HEK293 (cell line): ENCODE measurements around the gene UCK1.

ENCODE experiments used
- CTCF ChIA-PET: fragments of 350-600 bp; formaldehyde crosslinking; extraction: SDS; loops from one replicate; lab custom pipeline; 2021; ENCODE audit warnings: antibody characterized with exemption; lab: Yijun Ruan, JAX
- POLR2A ChIA-PET: fragments of 300-600 bp; formaldehyde crosslinking; extraction: SDS; loops from one replicate; lab custom pipeline; 2020; ENCODE audit warnings: antibody characterized with exemption, inconsistent platforms; lab: Yijun Ruan, JAX
- H3K27ac ChIP-seq: fragments of 200-500 bp; sonication (Bioruptor generic); 2 replicates; pipeline ENCODE4 v1.5.1; 2014; ENCODE audit warnings: low read depth, low read length, control low read depth, inconsistent platforms; ENCODE audit errors: extremely low read depth
- H3K36me3 ChIP-seq, 2 experiments: fragments of 200-500 bp in 1 of 2; sonication (Bioruptor generic) in 1 of 2; 1 replicate in 1 of 2; 2 replicates in 1 of 2; pipeline ENCODE4 v1.5.1; 2014 to 2017; ENCODE audit warnings: inconsistent platforms in 2 of 2, low read length in 2 of 2; ENCODE audit not compliant: control insufficient read depth in 2 of 2, insufficient read depth in 1 of 2
- H3K4me1 ChIP-seq: fragments of 200-500 bp; sonication (Bioruptor generic); 2 replicates; pipeline ENCODE4 v1.5.1; 2014; ENCODE audit warnings: mild to moderate bottlenecking, low read length, inconsistent platforms; ENCODE audit not compliant: control insufficient read depth, insufficient read depth
- H3K4me3 ChIP-seq: 2 replicates; pipeline ENCODE4 v1.5.1; 2011; ENCODE audit warnings: low read depth, mild to moderate bottlenecking, control low read depth, low read length, moderate library complexity
- H3K9me3 ChIP-seq: fragments of 200-500 bp; sonication (Bioruptor generic); 2 replicates; pipeline ENCODE4 v1.5.1; 2014; ENCODE audit warnings: low read depth, low read length, inconsistent platforms; ENCODE audit not compliant: control insufficient read depth, insufficient read depth
- AEBP2 ChIP-seq: fragments of 450-650 bp; formaldehyde crosslinking; IDR thresholded peaks from 2 replicates; pipeline ENCODE4 v1.5.1; 2016; ENCODE audit warnings: missing biosample characterization, missing genetic modification characterization, borderline replicate concordance
- BCL11B ChIP-seq: fragments of 450-650 bp; formaldehyde crosslinking; IDR thresholded peaks from 2 replicates; pipeline ENCODE4 v1.5.1; 2016; ENCODE audit warnings: low read depth, missing biosample characterization, missing genetic modification characterization
- BCL6B ChIP-seq: fragments of 450-650 bp; formaldehyde crosslinking; IDR thresholded peaks from 2 replicates; pipeline ENCODE4 v1.5.1; 2017; ENCODE audit warnings: missing biosample characterization, missing genetic modification characterization
- SCRT1 ChIP-seq: fragments of 450-650 bp; formaldehyde crosslinking; IDR thresholded peaks from 2 replicates; pipeline ENCODE4 v1.5.1; 2016; ENCODE audit warnings: missing biosample characterization, missing genetic modification characterization, borderline replicate concordance
- SETDB1 ChIP-seq: IDR thresholded peaks from one replicate; pipeline ENCODE4 v1.6.1; 2017; ENCODE audit warnings: mild to moderate bottlenecking, low read length, moderate library complexity, mixed read lengths; ENCODE audit not compliant: insufficient read length
- TRIM28 ChIP-seq: IDR thresholded peaks from 2 replicates; pipeline ENCODE4 v1.6.1; 2011; ENCODE audit warnings: low read length, control low read depth, borderline replicate concordance
- ZBTB17 ChIP-seq: fragments of 450-650 bp; formaldehyde crosslinking; IDR thresholded peaks from 2 replicates; pipeline ENCODE4 v1.5.1; 2016; ENCODE audit warnings: missing biosample characterization, missing genetic modification characterization
- ZBTB21 ChIP-seq: fragments of 450-650 bp; formaldehyde crosslinking; IDR thresholded peaks from 2 replicates; pipeline ENCODE4 v1.5.1; 2017; ENCODE audit warnings: missing biosample characterization, missing genetic modification characterization
- ZBTB48 ChIP-seq: fragments of 450-650 bp; formaldehyde crosslinking; IDR thresholded peaks from 2 replicates; pipeline ENCODE4 v1.5.1; 2016; ENCODE audit warnings: missing biosample characterization, missing genetic modification characterization
- ZEB2 ChIP-seq: fragments of 450-650 bp; formaldehyde crosslinking; IDR thresholded peaks from 2 replicates; pipeline ENCODE4 v1.5.1; 2016; ENCODE audit warnings: missing biosample characterization, missing genetic modification characterization
- ZNF10 ChIP-seq: fragments of 450-650 bp; formaldehyde crosslinking; IDR thresholded peaks from 2 replicates; pipeline ENCODE4 v1.5.1; 2017; ENCODE audit warnings: missing biosample characterization, missing genetic modification characterization
- ZNF121 ChIP-seq: fragments of 450-650 bp; formaldehyde crosslinking; IDR thresholded peaks from 2 replicates; pipeline ENCODE4 v1.5.1; 2016; ENCODE audit warnings: missing biosample characterization, missing genetic modification characterization
- ZNF132 ChIP-seq: fragments of 450-650 bp; formaldehyde crosslinking; IDR thresholded peaks from 2 replicates; pipeline ENCODE4 v1.5.1; 2017; ENCODE audit warnings: missing biosample characterization, missing genetic modification characterization, borderline replicate concordance
- ZNF148 ChIP-seq: fragments of 450-650 bp; formaldehyde crosslinking; IDR thresholded peaks from 2 replicates; pipeline ENCODE4 v1.5.0; 2017; ENCODE audit warnings: missing biosample characterization, missing genetic modification characterization, borderline replicate concordance
- ZNF157 ChIP-seq: fragments of 450-650 bp; formaldehyde crosslinking; IDR thresholded peaks from 2 replicates; pipeline ENCODE4 v1.5.1; 2016; ENCODE audit warnings: missing biosample characterization, missing genetic modification characterization
- ZNF16 ChIP-seq: fragments of 450-650 bp; formaldehyde crosslinking; IDR thresholded peaks from 2 replicates; pipeline ENCODE4 v1.5.1; 2016; ENCODE audit warnings: low read depth, missing biosample characterization, missing genetic modification characterization
- ZNF223 ChIP-seq: fragments of 450-650 bp; formaldehyde crosslinking; IDR thresholded peaks from 2 replicates; pipeline ENCODE4 v1.5.1; 2016; ENCODE audit warnings: missing biosample characterization, missing genetic modification characterization
- ZNF24 ChIP-seq: fragments of 450-650 bp; formaldehyde crosslinking; IDR thresholded peaks from 2 replicates; pipeline ENCODE4 v1.5.1; 2016; ENCODE audit warnings: missing biosample characterization, missing genetic modification characterization
- ZNF354C ChIP-seq: fragments of 450-650 bp; formaldehyde crosslinking; IDR thresholded peaks from 2 replicates; pipeline ENCODE4 v1.5.1; 2016; ENCODE audit warnings: missing biosample characterization, missing genetic modification characterization, low read depth, borderline replicate concordance
- ZNF37A ChIP-seq: fragments of 450-650 bp; IDR thresholded peaks from 2 replicates; pipeline ENCODE4 v1.5.1; 2018; ENCODE audit warnings: missing biosample characterization, missing genetic modification characterization
- ZNF394 ChIP-seq: fragments of 450-650 bp; formaldehyde crosslinking; IDR thresholded peaks from 2 replicates; pipeline ENCODE4 v1.5.1; 2016; ENCODE audit warnings: missing biosample characterization, missing genetic modification characterization, mild to moderate bottlenecking, moderate library complexity, borderline replicate concordance
- ZNF426 ChIP-seq: fragments of 450-650 bp; formaldehyde crosslinking; IDR thresholded peaks from 2 replicates; pipeline ENCODE4 v1.5.1; 2017; ENCODE audit warnings: missing biosample characterization, missing genetic modification characterization, mild to moderate bottlenecking, inconsistent platforms, moderate library complexity
- ZNF433 ChIP-seq: fragments of 450-650 bp; formaldehyde crosslinking; IDR thresholded peaks from 2 replicates; pipeline ENCODE4 v1.5.1; 2016; ENCODE audit warnings: missing biosample characterization, missing genetic modification characterization, low read depth
- ZNF514 ChIP-seq: fragments of 450-650 bp; formaldehyde crosslinking; IDR thresholded peaks from 2 replicates; pipeline ENCODE4 v1.5.1; 2016; ENCODE audit warnings: missing biosample characterization, missing genetic modification characterization
- ZNF670 ChIP-seq: fragments of 450-650 bp; formaldehyde crosslinking; IDR thresholded peaks from 2 replicates; pipeline ENCODE4 v1.5.1; 2016; ENCODE audit warnings: missing biosample characterization, missing genetic modification characterization, low read depth
- ZNF704 ChIP-seq: fragments of 450-650 bp; formaldehyde crosslinking; IDR thresholded peaks from 2 replicates; pipeline ENCODE4 v1.5.1; 2016; ENCODE audit warnings: missing biosample characterization, missing genetic modification characterization
- ZNF792 ChIP-seq: fragments of 450-650 bp; formaldehyde crosslinking; IDR thresholded peaks from 2 replicates; pipeline ENCODE4 v1.5.1; 2016; ENCODE audit warnings: missing biosample characterization, missing genetic modification characterization
- ZNF830 ChIP-seq: fragments of 450-650 bp; IDR thresholded peaks from 2 replicates; pipeline ENCODE4 v1.5.0; 2018; ENCODE audit warnings: missing biosample characterization, missing genetic modification characterization, low read depth, mild to moderate bottlenecking, moderate library complexity
- ZXDB ChIP-seq: fragments of 450-650 bp; formaldehyde crosslinking; IDR thresholded peaks from 2 replicates; pipeline ENCODE4 v1.5.1; 2016; ENCODE audit warnings: missing biosample characterization, missing genetic modification characterization

The UCK1 gene

GRCh38 chr9:131517761-131518190 lies 13.3 kb downstream of the UCK1 start:
- Histone ChIP-seq H3K4me1 (no peaks in the 10 kb centered on the region), H3K4me3 (no peak overlapping the region), H3K27ac (no peak overlapping the region), H3K9me3 (no peaks in the 10 kb centered on the region), H3K36me3 (peaks cover 9 to 99% of the 10 kb centered on the region in 2 experiments)
- CTCF ChIA-PET = no interaction called here
- TF ChIP-seq ZNF121 (tag by site-specific recombination) (no peak), ZNF426 (tag by site-specific recombination) (no peak), ZEB2 (no peak), ZNF704 (no peak), ZNF830 (tag by site-specific recombination) (no peak), ZNF670 (no peak), ZNF354C (tag by site-specific recombination) (no peak), AEBP2 (tag by site-specific recombination) (no peak)
- POLR2A ChIA-PET = no interaction called here

GRCh38 chr9:131516930-131517329 lies 14.1 kb downstream of the UCK1 start:
- Histone ChIP-seq H3K4me3 (no peak overlapping the region), H3K36me3 (peaks cover 9 to 99% of the 10 kb centered on the region in 2 experiments), H3K4me1 (no peaks in the 10 kb centered on the region), H3K27ac (no peak overlapping the region), H3K9me3 (no peaks in the 10 kb centered on the region)
- ChIA-PET CTCF (interaction anchor here (0.6 kb wide), 1 partner anchor 471 kb away, joined by 4 read pairs; no protein-coding TSS in a partner anchor), POLR2A (no interaction called here)
- TF ChIP-seq ZNF223 (tag by site-specific recombination) (no peak), SETDB1 (no peak), ZNF394 (no peak), SCRT1 (tag by site-specific recombination) (no peak), ZNF132 (tag by site-specific recombination) (no peak), ZNF16 (tag by site-specific recombination) (no peak), BCL6B (tag by site-specific recombination) (no peak), ZNF24 (tag by site-specific recombination) (no peak), ZNF37A (tag by site-specific recombination) (no peak), ZNF157 (no peak), ZBTB17 (tag by site-specific recombination) (no peak), TRIM28 (no peak)

- Histone ChIP-seq H3K9me3 (no peaks in the 10 kb centered on the region), H3K4me1 (no peaks in the 10 kb centered on the region), H3K27ac (no peak overlapping the region), H3K4me3 (no peak overlapping the region), H3K36me3 (peaks cover 9 to 99% of the 10 kb centered on the region in 2 experiments)
- ChIA-PET POLR2A (no interaction called here), CTCF (no interaction called here)
- TF ChIP-seq ZNF157 (no peak), ZNF514 (tag by site-specific recombination) (no peak), ZBTB48 (no peak), ZNF148 (tag by site-specific recombination) (no peak), ZNF792 (tag by site-specific recombination) (no peak), ZNF433 (no peak), ZBTB21 (tag by site-specific recombination) (no peak), ZXDB (tag by site-specific recombination) (no peak), ZNF10 (no peak), BCL11B (no peak)
Measured at GRCh38 chr9:131516100-131516499, 15.0 kb downstream of the UCK1 start.
